OCI-LY7 (cell line): ENCODE data around the gene PRKCA. TPM values are rescaled to one million over a fixed set of nuclear protein-coding genes. Genes with fewer than 3 reads are reported as not detected.

Source experiments
- BruUV-seq: library from RNA; stranded (reverse); fragments of 400-500 nt; replicated peaks from 2 replicates; lab custom pipeline; 2021; lab: Mats Ljungman, UMichigan
- CTCF ChIA-PET: fragments of 300-600 bp; sonication (Branson Sonifier 250); formaldehyde crosslinking; loops from one replicate; lab custom pipeline; 2022; ENCODE audit warnings: antibody characterized with exemption; ENCODE audit not compliant: unreplicated experiment; lab: Charles Lee
- POLR2A ChIA-PET: fragments of 300-600 bp; sonication (Branson Sonifier 250); formaldehyde crosslinking; loops from one replicate; lab custom pipeline; 2022; ENCODE audit warnings: antibody characterized with exemption; lab: Charles Lee
- DNase-seq: peaks from one replicate; pipeline ENCODE4 v3.0.0-alpha.2; 2015; ENCODE audit warnings: low spot score
- H2AFZ ChIP-seq: fragments of 200-600 bp; sonication (generic), shearing (Covaris generic); 2 replicates; pipeline ENCODE4 v1.6.1; 2014; ENCODE audit warnings: mild to moderate bottlenecking, antibody characterized with exemption, low read length, moderate library complexity
- H3K27ac ChIP-seq: fragments of 200-600 bp; sonication (generic); 2 replicates; pipeline ENCODE4 v1.5.1; 2014; ENCODE audit warnings: mixed run types, low read depth, mild to moderate bottlenecking, moderate library complexity, low read length, inconsistent platforms; ENCODE audit not compliant: poor library complexity, severe bottlenecking
- H3K36me3 ChIP-seq: fragments of 200-600 bp; sonication (generic); 2 replicates; pipeline ENCODE4 v1.6.1; 2014; ENCODE audit warnings: mild to moderate bottlenecking, antibody characterized with exemption, low read length, moderate library complexity, mixed read lengths; ENCODE audit not compliant: insufficient read depth
- H3K4me1 ChIP-seq: fragments of 200-600 bp; sonication (generic); 2 replicates; pipeline ENCODE4 v1.5.1; 2014; ENCODE audit warnings: mild to moderate bottlenecking, low read length; ENCODE audit not compliant: insufficient read depth, poor library complexity, severe bottlenecking
- H3K4me2 ChIP-seq: fragments of 200-600 bp; sonication (generic); 2 replicates; pipeline ENCODE4 v1.6.1; 2014; ENCODE audit warnings: mild to moderate bottlenecking, low read length
- H3K4me3 ChIP-seq: fragments of 200-600 bp; sonication (generic); 2 replicates; pipeline ENCODE4 v1.5.1; 2014; ENCODE audit warnings: mild to moderate bottlenecking, low read depth, low read length; ENCODE audit not compliant: poor library complexity, severe bottlenecking
- H3K79me2 ChIP-seq: fragments of 200-600 bp; sonication (generic); 2 replicates; pipeline ENCODE4 v1.6.1; 2016; ENCODE audit warnings: low read depth, mild to moderate bottlenecking, low read length, moderate library complexity, mixed read lengths; ENCODE audit not compliant: insufficient read depth
- H3K9me2 ChIP-seq: fragments of 200-600 bp; sonication (generic); 2 replicates; pipeline ENCODE4 v1.6.1; 2016; ENCODE audit warnings: mild to moderate bottlenecking, low read length, mixed read lengths; ENCODE audit not compliant: insufficient read depth
- H3K9me3 ChIP-seq: fragments of 200-600 bp; sonication (generic); 2 replicates; pipeline ENCODE4 v1.6.1; 2014; ENCODE audit warnings: mild to moderate bottlenecking, mixed run types, low read length, mixed read lengths
- H4K20me1 ChIP-seq: fragments of 200-600 bp; sonication (generic); 2 replicates; pipeline ENCODE4 v1.6.1; 2014; ENCODE audit warnings: mild to moderate bottlenecking, antibody characterized with exemption, low read length, moderate library complexity, mixed read lengths; ENCODE audit not compliant: insufficient read depth
- EZH2phosphoT487 ChIP-seq: fragments of 200-600 bp; sonication (generic); IDR thresholded peaks from 2 replicates; pipeline ENCODE4 v1.6.1; 2018; ENCODE audit warnings: low read depth, borderline replicate concordance, mild to moderate bottlenecking, mixed run types, antibody characterized with exemption, low read length, moderate library complexity, mixed read lengths
- intact Hi-C: fragments of 100-400 bp; cut with micrococcal nuclease; formaldehyde crosslinking; loops from one replicate; pipeline ENCODE4 v1.10.0; 2022; ENCODE audit not compliant: unreplicated experiment
- total RNA-seq, 2 experiments: library from RNA; depleted of rRNA in 1 of 2; stranded (reverse); fragments of >200 nt in 1 of 2; shearing (Covaris generic) in 1 of 2; gene quantifications; 2 replicates each; pipeline ENCODE4 v1.2.3, GENCODE V29; 2014 to 2022
- TF ChIP-seq, protein P1 (sequence below): fragments of 200-600 bp; sonication (generic); conservative IDR thresholded peaks from 2 replicates; pipeline ENCODE4 v1.5.1; 2014; ENCODE audit warnings: mild to moderate bottlenecking, antibody characterized with exemption, low read length, moderate library complexity, mixed read lengths

The PRKCA gene
- total RNA-seq, 2 experiments from 2014 or later: 6.6 to 32.1 TPM

DNA sequence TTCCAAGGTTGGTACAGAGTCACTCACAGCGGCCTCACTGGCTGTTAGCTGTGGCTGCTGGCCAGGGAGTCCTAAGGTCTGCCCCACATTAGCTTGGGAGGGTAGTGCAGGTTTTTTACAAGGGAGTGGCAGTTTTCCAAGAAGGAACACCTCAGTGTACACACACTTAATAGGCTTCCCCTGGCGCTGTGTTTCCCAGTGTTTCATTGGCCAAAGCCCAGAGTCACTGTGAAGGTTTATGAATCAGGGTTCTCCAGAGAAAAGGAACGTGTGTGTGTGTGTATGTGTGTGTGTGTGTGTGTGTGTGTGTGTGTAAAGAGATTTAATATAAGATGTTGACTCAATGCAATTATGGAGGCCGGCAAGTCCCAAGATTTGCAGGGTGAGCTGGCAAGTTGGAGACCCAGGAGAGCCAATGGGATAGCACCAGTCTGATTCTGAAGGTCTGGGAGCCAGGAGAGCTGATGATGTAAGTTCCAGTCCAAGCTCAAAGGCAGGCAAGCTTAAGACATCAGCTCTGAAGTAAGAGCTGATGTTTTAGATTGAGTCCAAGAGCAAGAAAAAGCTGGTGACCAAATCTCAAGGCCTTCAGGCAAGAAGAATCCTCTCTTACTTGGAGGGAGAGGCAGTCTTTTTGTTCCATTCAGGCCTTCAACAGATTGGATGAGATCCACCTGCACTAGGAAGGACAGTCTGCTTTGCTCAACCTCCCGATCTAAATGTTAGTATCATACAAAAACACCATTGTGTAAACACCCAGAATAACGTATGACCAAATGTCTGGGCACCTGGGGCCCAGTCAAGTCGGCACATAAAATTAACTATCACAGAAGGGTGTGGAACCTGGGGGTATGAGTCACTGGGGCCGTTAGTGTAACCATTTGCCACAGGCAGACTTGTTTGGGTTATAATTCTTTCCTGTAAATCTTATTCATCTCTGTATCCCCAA lies 206.8 kb downstream of the PRKCA start:
- no peak for TF ChIP-seq EZH2phosphoT487
- TF ChIP-seq, protein P1, sequence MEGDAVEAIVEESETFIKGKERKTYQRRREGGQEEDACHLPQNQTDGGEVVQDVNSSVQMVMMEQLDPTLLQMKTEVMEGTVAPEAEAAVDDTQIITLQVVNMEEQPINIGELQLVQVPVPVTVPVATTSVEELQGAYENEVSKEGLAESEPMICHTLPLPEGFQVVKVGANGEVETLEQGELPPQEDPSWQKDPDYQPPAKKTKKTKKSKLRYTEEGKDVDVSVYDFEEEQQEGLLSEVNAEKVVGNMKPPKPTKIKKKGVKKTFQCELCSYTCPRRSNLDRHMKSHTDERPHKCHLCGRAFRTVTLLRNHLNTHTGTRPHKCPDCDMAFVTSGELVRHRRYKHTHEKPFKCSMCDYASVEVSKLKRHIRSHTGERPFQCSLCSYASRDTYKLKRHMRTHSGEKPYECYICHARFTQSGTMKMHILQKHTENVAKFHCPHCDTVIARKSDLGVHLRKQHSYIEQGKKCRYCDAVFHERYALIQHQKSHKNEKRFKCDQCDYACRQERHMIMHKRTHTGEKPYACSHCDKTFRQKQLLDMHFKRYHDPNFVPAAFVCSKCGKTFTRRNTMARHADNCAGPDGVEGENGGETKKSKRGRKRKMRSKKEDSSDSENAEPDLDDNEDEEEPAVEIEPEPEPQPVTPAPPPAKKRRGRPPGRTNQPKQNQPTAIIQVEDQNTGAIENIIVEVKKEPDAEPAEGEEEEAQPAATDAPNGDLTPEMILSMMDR: no peak
- no peaks in the 10 kb centered on the region for H3K9me2 ChIP-seq
- H3K36me3 ChIP-seq: no peaks in the 10 kb centered on the region
- no TSS peak for BruUV-seq
- no peak for DNase-seq
- no peak overlapping the region for H2AFZ ChIP-seq
- H3K79me2 ChIP-seq: no peaks in the 10 kb centered on the region
- no peaks in the 10 kb centered on the region for H3K4me1 ChIP-seq
- no peak overlapping the region for H3K4me2 ChIP-seq
- no peak overlapping the region for H3K27ac ChIP-seq
- H3K9me3 ChIP-seq: no peaks in the 10 kb centered on the region
- no peak overlapping the region for H3K4me3 ChIP-seq
- H4K20me1 ChIP-seq: no peaks in the 10 kb centered on the region
- POLR2A ChIA-PET: no interaction called here
- CTCF ChIA-PET: no interaction called here
- intact Hi-C loops: no loop called here

DNA sequence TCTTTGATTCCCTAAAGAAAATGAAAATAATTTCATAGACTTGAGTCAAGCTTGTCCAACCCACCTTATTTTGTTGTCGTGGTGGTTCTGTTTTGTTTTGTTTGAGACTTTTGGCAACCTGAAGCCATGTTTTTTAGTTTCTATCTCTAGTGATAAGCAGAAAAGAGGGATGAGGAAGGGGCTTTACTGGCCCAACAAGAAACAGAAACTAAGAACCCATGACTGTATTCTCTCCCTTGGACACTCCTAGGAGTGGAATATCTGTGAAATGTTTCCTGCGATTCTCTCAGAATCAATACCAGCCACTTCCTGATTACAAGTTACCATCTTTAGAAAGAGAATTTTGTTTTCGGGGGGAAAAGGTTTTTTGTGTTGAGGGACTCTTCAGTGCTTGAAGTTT lies 207.5 kb downstream of the PRKCA start:
- Histone ChIP-seq H2AFZ (no peak overlapping the region), H3K36me3 (no peaks in the 10 kb centered on the region), H4K20me1 (no peaks in the 10 kb centered on the region), H3K4me1 (no peaks in the 10 kb centered on the region), H3K79me2 (no peaks in the 10 kb centered on the region), H3K9me3 (no peaks in the 10 kb centered on the region), H3K9me2 (no peaks in the 10 kb centered on the region), H3K4me2 (no peak overlapping the region), H3K27ac (no peak overlapping the region), H3K4me3 (no peak overlapping the region)
- POLR2A ChIA-PET: no interaction called here
- no peak for DNase-seq
- TF ChIP-seq, protein P1: no peak
- TF ChIP-seq EZH2phosphoT487: no peak
- no TSS peak for BruUV-seq
- intact Hi-C loops: no loop called here
- CTCF ChIA-PET: no interaction called here

DNA sequence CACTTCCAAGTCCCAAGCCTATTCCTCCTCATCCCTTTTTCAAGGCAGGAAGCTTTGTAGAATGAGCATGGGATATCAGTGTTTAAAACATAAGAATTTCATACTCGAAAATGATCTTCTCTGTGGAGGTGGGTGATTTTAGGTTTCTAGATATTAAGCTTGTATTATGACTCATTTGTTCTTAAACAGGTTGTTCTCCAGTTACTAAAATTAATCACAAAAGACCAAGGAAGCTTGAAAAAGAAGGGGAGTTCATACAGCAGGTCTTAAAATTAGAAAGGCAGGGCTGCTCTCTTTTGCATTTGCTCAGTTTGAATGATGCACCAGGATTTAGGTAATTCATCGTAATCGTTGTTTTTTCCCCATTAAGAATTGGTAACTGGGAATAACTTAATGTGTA lies 208.7 kb downstream of the PRKCA start:
- Histone ChIP-seq H3K79me2 (no peaks in the 10 kb centered on the region), H2AFZ (no peak overlapping the region), H4K20me1 (no peaks in the 10 kb centered on the region), H3K27ac (no peak overlapping the region), H3K9me2 (no peaks in the 10 kb centered on the region), H3K4me2 (no peak overlapping the region), H3K9me3 (no peaks in the 10 kb centered on the region), H3K4me3 (no peak overlapping the region), H3K36me3 (no peaks in the 10 kb centered on the region), H3K4me1 (no peaks in the 10 kb centered on the region)
- intact Hi-C loops: no loop called here
- BruUV-seq: no TSS peak
- no peak for DNase-seq
- POLR2A ChIA-PET: no interaction called here
- TF ChIP-seq EZH2phosphoT487: no peak
- TF ChIP-seq, protein P1: no peak
- CTCF ChIA-PET: no interaction called here
